GM18519 (cell line): ENCODE data around the gene RHCE.
"Not testable (repeated sequence)": the region's sequence is repeated elsewhere in the genome, so short reads cannot be mapped to it uniquely, and the experiment has no call there.

Experiments used
- ATAC-seq: cut with Tn5 transposase; IDR thresholded peaks from one replicate; pipeline ENCODE4 v1.9.1; 2021; ENCODE audit warnings: mild to moderate bottlenecking, moderate library complexity; ENCODE audit not compliant: unreplicated experiment, low FRiP score

The RHCE gene

GRCh38 chr1:25433389-25434186, 13.0 kb upstream of the RHCE start:
- ATAC-seq: no peak

DNA sequence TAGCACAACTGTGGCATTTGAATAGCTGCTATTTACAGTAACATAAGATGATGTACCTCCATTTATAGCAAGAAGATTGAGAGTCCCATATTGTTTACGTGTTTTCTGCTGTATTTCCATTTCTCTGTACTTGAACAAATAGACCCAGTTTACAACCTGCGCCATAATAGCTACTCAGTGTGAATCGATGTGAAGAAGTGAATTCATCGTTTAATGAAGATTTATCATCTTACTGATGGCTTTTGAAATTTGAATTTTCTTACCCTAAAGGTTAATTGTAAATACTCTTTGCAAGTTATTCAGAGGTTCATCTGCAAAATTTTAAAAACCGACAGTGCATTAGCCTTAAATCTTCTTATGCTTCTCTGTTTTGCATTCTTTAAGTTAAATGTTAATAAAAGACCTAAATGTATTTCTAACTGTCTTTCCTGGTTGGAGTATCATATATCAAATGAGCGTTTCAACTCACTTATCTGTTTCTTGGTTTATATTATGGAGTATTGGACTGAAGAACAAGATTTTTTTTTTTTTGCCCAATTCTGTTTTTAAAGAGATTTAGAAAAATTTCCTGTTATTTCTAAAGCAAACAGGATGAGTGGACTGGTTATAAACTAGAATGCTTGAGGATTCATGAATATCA, 12.2 kb upstream of the RHCE start:
- no peak for ATAC-seq

DNA sequence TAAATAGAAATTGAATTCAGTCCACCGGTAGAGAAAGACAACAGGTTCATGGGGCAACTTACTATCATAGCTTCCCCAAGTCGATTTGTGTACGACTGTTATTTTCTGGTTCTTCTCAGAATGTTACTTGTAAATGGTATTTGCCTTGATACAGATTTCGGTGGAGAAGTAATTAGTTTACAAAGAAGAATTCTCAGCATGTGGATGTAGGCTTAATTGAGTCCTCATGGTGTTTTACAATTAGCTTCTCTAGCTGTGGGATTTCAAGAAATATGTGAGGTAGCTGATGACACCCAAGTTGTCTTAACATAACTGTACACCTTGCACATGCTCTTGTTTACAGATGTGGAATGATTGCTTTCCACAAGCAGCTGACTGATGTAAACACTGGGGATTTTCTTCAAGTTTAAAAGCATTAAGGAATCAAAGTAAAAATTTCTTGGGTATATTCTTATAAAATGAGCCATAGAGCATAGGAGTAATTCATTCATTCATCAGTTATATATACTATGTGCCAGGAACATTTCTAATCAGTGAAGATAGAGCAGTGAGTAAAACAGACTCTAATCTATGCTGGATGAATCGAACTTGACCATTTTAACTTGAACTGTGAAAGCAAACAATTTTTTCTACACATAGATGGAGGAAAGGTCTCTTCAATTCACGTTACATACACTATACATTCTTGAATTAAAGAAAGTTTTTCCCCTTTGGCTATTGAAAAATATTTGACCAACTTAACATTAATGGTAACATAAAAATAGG, 11.5 kb upstream of the RHCE start:
- no peak for ATAC-seq

DNA sequence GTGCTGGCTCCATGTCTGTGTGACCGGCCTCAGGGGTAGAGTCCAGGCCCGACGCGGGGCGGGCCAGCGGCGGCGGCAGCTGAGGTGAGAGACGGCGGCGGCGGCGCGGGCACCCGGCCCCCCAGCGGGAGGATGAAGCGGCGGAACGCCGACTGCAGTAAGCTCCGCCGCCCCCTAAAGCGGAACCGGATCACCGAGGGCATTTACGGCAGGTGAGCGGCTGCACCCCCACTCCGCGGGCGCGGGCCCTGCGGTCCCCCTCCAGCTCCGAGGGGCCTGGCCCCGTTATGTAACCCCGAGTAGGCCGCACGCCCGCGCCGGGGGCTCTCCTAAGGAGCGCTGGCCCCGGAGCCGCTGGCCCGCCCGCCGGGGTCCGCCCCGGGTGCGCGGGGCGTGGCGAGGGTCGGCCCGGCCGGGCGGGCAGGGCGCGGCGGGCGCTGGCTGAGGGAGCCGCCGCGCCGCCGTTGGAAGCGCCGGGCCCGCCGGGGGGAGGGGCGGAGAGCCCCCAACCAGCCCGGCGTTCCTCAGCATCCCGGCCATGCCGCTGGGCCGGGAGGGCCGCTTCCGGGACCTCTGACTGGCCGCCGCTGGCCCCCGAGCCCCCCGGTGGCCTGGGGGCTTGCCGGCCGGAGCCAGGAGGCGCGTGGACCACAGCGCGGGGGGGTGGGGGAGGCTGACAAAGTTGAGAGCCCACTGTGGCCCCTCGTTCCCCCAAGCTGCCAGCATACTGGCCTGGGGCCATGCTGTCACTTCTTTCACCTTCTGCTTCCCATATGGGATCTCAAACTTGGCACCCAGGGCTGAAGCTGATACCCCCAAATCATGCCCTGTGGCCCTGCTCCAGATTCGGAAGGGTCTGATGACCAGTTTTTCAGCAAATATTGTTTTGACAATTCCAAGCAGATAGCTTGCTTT, 10.6 kb upstream of the RHCE start:
- no peak for ATAC-seq

- ATAC-seq: peak; percentile 74
Measured at GRCh38 chr1:25430073-25430966, 9.7 kb upstream of the RHCE start, which contains the start of gene MACO1. TSS of gene MACO1 (plus strand) at chr1:25430897. CDS start at chr1:25431099, 202 bp downstream.

DNA sequence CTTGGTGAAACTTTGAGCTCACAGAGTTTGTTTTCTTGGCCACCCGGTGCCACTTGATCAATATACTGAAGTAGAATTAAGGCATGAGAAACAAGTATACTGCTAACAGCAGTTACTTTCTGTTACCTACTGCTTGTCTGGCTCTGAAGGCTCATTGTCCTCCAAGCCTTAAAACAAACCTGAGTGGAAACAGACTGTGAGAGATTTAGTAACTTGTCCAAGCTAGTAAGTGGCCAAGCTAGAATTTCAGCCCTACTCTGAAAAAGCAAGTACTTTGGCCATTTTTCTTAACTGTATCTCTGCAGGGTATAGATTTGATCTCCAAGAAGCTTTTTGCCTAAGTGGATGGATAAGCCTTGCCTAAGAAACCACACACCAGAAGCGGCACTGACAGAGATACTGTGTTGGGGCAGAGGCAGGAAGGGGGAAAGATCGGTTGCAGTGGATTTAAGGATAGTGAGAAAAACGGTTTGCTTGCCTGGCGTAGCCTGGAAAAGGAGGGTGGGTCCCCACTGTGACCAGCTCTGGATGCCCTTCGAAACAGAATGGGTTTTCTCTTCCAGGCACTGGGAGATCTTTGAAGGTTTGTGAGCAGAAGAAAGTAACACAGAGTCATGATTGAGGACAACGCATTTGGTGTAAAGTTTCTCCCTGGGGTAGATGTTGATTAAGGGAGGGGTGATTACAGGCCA, 8.0 kb upstream of the RHCE start:
- no peak for ATAC-seq

GRCh38 chr1:25427696-25428095, 7.1 kb upstream of the RHCE start:
- ATAC-seq: no peak

DNA sequence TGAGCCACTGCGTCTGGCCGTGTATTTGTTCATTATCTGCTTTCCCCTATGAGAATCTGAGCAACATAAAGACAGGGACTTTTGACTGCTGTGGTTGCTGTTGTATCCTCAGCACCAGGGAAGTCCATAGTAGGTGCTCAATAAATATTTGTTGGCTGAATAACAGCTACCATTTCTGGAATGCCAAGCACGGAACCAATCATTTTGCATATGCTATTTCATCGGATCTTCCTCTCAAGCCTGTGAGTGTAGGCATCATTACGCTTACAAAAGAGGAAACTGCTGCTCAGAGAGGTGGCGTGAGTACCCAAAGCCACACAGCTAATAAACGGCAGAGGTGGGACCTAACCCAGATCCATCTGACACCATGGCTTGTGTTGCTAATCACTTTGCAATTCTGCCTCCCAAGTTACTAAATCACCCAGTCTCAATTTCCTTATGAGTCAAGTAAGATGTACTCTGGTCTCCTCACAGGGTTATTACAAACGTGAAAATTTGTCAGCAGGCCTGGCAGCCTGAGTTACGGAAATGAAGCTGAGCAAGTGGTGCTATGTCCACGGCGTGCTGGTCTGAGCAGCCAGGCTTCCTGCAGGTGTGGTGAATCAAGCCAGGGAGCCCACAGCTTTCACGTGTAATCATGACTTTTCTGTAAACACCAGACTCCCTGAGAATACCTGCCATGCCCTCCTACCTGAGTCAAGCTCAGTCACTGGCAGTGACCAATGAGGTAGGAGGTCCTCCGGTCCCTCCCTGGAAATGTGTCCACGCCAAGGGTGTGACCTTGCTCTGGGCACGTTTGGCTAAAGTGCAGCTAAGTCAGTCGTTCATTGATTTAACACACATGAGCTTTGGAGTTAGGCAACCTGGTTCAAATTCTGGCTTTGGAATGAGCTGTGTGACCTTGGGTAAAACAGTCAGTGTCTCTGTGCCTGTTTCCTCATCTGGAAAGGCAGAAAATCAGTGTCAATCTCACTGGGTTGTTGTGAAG, 4.8 kb upstream of the RHCE start:
- no peak for ATAC-seq

- ATAC-seq: not testable (repeated sequence)
Measured at GRCh38 chr1:25423206-25423605, 2.6 kb upstream of the RHCE start.

- not testable (repeated sequence) for ATAC-seq
Measured at GRCh38 chr1:25419339-25419738, 1.3 kb downstream of the RHCE start.

GRCh38 chr1:25417280-25417679, 3.3 kb downstream of the RHCE start:
- ATAC-seq: not testable (repeated sequence)

- ATAC-seq: not testable (repeated sequence)
Measured at GRCh38 chr1:25414578-25414977, 6.0 kb downstream of the RHCE start.

GRCh38 chr1:25414157-25414556, 6.5 kb downstream of the RHCE start:
- not testable (repeated sequence) for ATAC-seq

- not testable (repeated sequence) for ATAC-seq
Measured at GRCh38 chr1:25412872-25413623, 7.6 kb downstream of the RHCE start.

GRCh38 chr1:25409641-25410427, 10.8 kb downstream of the RHCE start:
- not testable (repeated sequence) for ATAC-seq
